Mesothelial cell of epicardium (in vitro differentiated cells): ENCODE results near the gene AUTS2. TPM values are rescaled to one million over a fixed set of nuclear protein-coding genes. Genes with fewer than 3 reads are reported as not detected.

Experiments used
- DNase-seq, 2 experiments: peaks; one replicate each; pipeline ENCODE4 v3.0.0; 2021; ENCODE audit warnings: low spot score in 2 of 2; ENCODE audit not compliant: unreplicated experiment in 2 of 2
- H3K27ac Mint-ChIP-seq: 2 replicates; pipeline ENCODE4 v1.8.0; 2021; ENCODE audit warnings: mixed read lengths
- H3K27me3 Mint-ChIP-seq: 2 replicates; pipeline ENCODE4 v1.8.0; 2021; ENCODE audit warnings: low read depth, mixed read lengths
- H3K36me3 Mint-ChIP-seq: 2 replicates; pipeline ENCODE4 v1.8.0; 2021; ENCODE audit warnings: mixed read lengths
- H3K4me1 Mint-ChIP-seq: 2 replicates; pipeline ENCODE4 v1.8.0; 2021; ENCODE audit warnings: mixed read lengths
- H3K4me3 Mint-ChIP-seq: 2 replicates; pipeline ENCODE4 v1.8.0; 2021; ENCODE audit warnings: mild to moderate bottlenecking, moderate library complexity, mixed read lengths
- H3K9me3 Mint-ChIP-seq: 2 replicates; pipeline ENCODE4 v1.8.0; 2021; ENCODE audit warnings: mixed read lengths
- CTCF ChIP-seq: fragments of 200-600 bp; sonication (generic); IDR thresholded peaks from one replicate; pipeline ENCODE4 v1.5.0; 2021; ENCODE audit warnings: antibody characterized with exemption; ENCODE audit not compliant: unreplicated experiment
- total RNA-seq: library from RNA; stranded (reverse); gene quantifications from 3 replicates; pipeline ENCODE4 v1.2.1, GENCODE V29; 2021

AUTS2 gene
- total RNA-seq, 1 donor from 2014 or later = 135 TPM

GRCh38 chr7:69775231-69775771 is 177.0 kb downstream of the AUTS2 start:
- Mint-ChIP-seq H3K27ac (peak overlapping the region; percentile 11), H3K36me3 (no peaks in the 10 kb centered on the region), H3K4me3 (no peak overlapping the region), H3K4me1 (peaks cover 58% of the 10 kb centered on the region), H3K27me3 (no peaks in the 10 kb centered on the region), H3K9me3 (no peaks in the 10 kb centered on the region)
- no peak for TF ChIP-seq CTCF
- no peak for DNase-seq

- peaks cover 58% of the 10 kb centered on the region for H3K4me1 Mint-ChIP-seq
- H3K36me3 Mint-ChIP-seq = no peaks in the 10 kb centered on the region
- DNase-seq = no peak
- no peaks in the 10 kb centered on the region for H3K27me3 Mint-ChIP-seq
- TF ChIP-seq CTCF = no peak
- no peak overlapping the region for H3K4me3 Mint-ChIP-seq
- H3K27ac Mint-ChIP-seq = no peak overlapping the region
- no peaks in the 10 kb centered on the region for H3K9me3 Mint-ChIP-seq
Measured at GRCh38 chr7:69776611-69777010, 178.3 kb downstream of the AUTS2 start.

- no peak overlapping the region for H3K4me3 Mint-ChIP-seq
- no peak for TF ChIP-seq CTCF
- DNase-seq = no peak
- H3K4me1 Mint-ChIP-seq = peaks cover 63% of the 10 kb centered on the region
- no peak overlapping the region for H3K27ac Mint-ChIP-seq
- H3K27me3 Mint-ChIP-seq = no peaks in the 10 kb centered on the region
- no peaks in the 10 kb centered on the region for H3K36me3 Mint-ChIP-seq
- H3K9me3 Mint-ChIP-seq = no peaks in the 10 kb centered on the region
Measured at GRCh38 chr7:69778138-69778537, 179.9 kb downstream of the AUTS2 start.

GRCh38 chr7:69780379-69780778 is 182.1 kb downstream of the AUTS2 start:
- Mint-ChIP-seq H3K27me3 (no peaks in the 10 kb centered on the region), H3K4me3 (no peak overlapping the region), H3K9me3 (no peaks in the 10 kb centered on the region), H3K4me1 (peaks cover 61% of the 10 kb centered on the region), H3K36me3 (no peaks in the 10 kb centered on the region), H3K27ac (peak overlapping the region; percentile 92)
- DNase-seq = no peak
- TF ChIP-seq CTCF = no peak

GRCh38 chr7:69781412-69781846 is 183.2 kb downstream of the AUTS2 start:
- TF ChIP-seq CTCF = no peak
- no peak for DNase-seq
- H3K9me3 Mint-ChIP-seq = no peaks in the 10 kb centered on the region
- peak overlapping the region; percentile 37 for H3K27ac Mint-ChIP-seq
- no peak overlapping the region for H3K4me3 Mint-ChIP-seq
- no peaks in the 10 kb centered on the region for H3K27me3 Mint-ChIP-seq
- no peaks in the 10 kb centered on the region for H3K36me3 Mint-ChIP-seq
- peaks cover 54% of the 10 kb centered on the region for H3K4me1 Mint-ChIP-seq
